A549 (cell line): ENCODE results near the gene EPN1.

Experiments used
- CBX8 ChIP-seq: fragments of 200-600 bp; sonication (generic); IDR thresholded peaks from 2 replicates; pipeline ENCODE4 v1.6.1; 2016
- CEBPB ChIP-seq, 2 experiments: fragments of >200 bp in 1 of 2; sonication (Bioruptor Twin) in 1 of 2; formaldehyde crosslinking in 1 of 2; IDR thresholded peaks; 2 replicates each; pipeline ENCODE4 v1.6.1; 2012 to 2016
- CTCF ChIP-seq: fragments of >200 bp; sonication (Bioruptor Twin); formaldehyde crosslinking; IDR thresholded peaks from 3 replicates; pipeline ENCODE4 v1.5.1; 2016
- EP300 ChIP-seq, 2 experiments: fragments of >200 bp; sonication (Bioruptor Twin); formaldehyde crosslinking; IDR thresholded peaks; 2 replicates in 1 of 2; 3 replicates in 1 of 2; pipeline ENCODE4 v1.6.1; 2016 to 2017
- HMGXB4 ChIP-seq: fragments of 250-450 bp; sonication (Bioruptor Pico); IDR thresholded peaks from 2 replicates; pipeline ENCODE4 v1.5.0; 2021; ENCODE audit warnings: mild to moderate bottlenecking, moderate library complexity, borderline replicate concordance
- MAX ChIP-seq: IDR thresholded peaks from 2 replicates; pipeline ENCODE4 v1.6.1; 2012
- PHF8 ChIP-seq: fragments of 200-600 bp; sonication (generic); IDR thresholded peaks from 2 replicates; pipeline ENCODE4 v1.6.1; 2016; ENCODE audit warnings: low read depth, mild to moderate bottlenecking, antibody characterized with exemption, moderate library complexity, borderline replicate concordance
- POLR2A ChIP-seq: IDR thresholded peaks from 2 replicates; pipeline ENCODE4 v1.6.1; 2012; ENCODE audit warnings: mild to moderate bottlenecking, low read length
- SMC3 ChIP-seq: fragments of >200 bp; sonication (Bioruptor Twin); formaldehyde crosslinking; IDR thresholded peaks from 3 replicates; pipeline ENCODE4 v1.6.1; 2018; ENCODE audit warnings: inconsistent platforms
- TP53 ChIP-seq: fragments of 250-450 bp; sonication (Bioruptor Pico); IDR thresholded peaks from 2 replicates; pipeline ENCODE4 v1.5.0; 2021; ENCODE audit warnings: mild to moderate bottlenecking, moderate library complexity
- ZNF302 ChIP-seq: fragments of 250-450 bp; sonication (Bioruptor Pico); IDR thresholded peaks from 2 replicates; pipeline ENCODE4 v1.9.0; 2021; ENCODE audit warnings: inconsistent platforms, mild to moderate bottlenecking, moderate library complexity

GRCh38 chr19:55695511-55696290 is 20.7 kb downstream of the EPN1 start:
- TF ChIP-seq CTCF: no peak
- no peak for TF ChIP-seq PHF8
- no peak for TF ChIP-seq CEBPB (IDR thresholded peaks at IDR 0.05)
- TF ChIP-seq ZNF302 (CRISPR knock-in tag): no peak
- no peak for TF ChIP-seq SMC3
- TF ChIP-seq TP53 (CRISPR knock-in tag): no peak
- TF ChIP-seq POLR2A: no peak
- no peak for TF ChIP-seq EP300 (IDR thresholded peaks at IDR 0.05)
- TF ChIP-seq HMGXB4 (CRISPR knock-in tag): no peak
- no peak for TF ChIP-seq CBX8
- no peak for TF ChIP-seq MAX
